GM23338 (cell line): Measurements from ENCODE around the gene MCC. TPM values are rescaled to one million over a fixed set of nuclear protein-coding genes. Genes with fewer than 3 reads are reported as not detected.

Experiments used
- ATAC-seq: fragments of 200-7000 bp; cut with Tn5 transposase; 3 replicates; pipeline ENCODE4 v1.9.1; 2020
- DNase-seq: peaks from one replicate; pipeline ENCODE4 v3.0.0-alpha.2; 2015; ENCODE audit warnings: low spot score
- H2AFZ ChIP-seq: fragments of 200-600 bp; sonication (generic); 2 replicates; pipeline ENCODE4 v1.8.0; 2016; ENCODE audit warnings: antibody characterized with exemption, mild to moderate bottlenecking, moderate library complexity
- H3F3A ChIP-seq: fragments of 200-600 bp; sonication (generic); replicated peaks from 2 replicates; pipeline ENCODE4 v1.8.0; 2017; ENCODE audit warnings: antibody characterized with exemption, mixed run types, low read depth
- H3K27ac ChIP-seq: fragments of 200-600 bp; sonication (generic); 2 replicates; pipeline ENCODE4 v1.6.1; 2016; ENCODE audit warnings: low read depth
- H3K27me3 ChIP-seq: fragments of 200-600 bp; sonication (generic); 2 replicates; pipeline ENCODE4 v1.8.0; 2016; ENCODE audit warnings: mild to moderate bottlenecking, mixed run types, moderate library complexity; ENCODE audit not compliant: insufficient read depth
- H3K36me3 ChIP-seq: fragments of 200-600 bp; sonication (generic); 2 replicates; pipeline ENCODE4 v1.8.0; 2016; ENCODE audit warnings: mild to moderate bottlenecking; ENCODE audit not compliant: insufficient read depth
- H3K4me1 ChIP-seq: fragments of 200-600 bp; sonication (generic); 2 replicates; pipeline ENCODE4 v1.8.0; 2016; ENCODE audit warnings: mild to moderate bottlenecking, moderate library complexity; ENCODE audit not compliant: insufficient read depth
- H3K4me2 ChIP-seq: fragments of 200-600 bp; sonication (generic); 2 replicates; pipeline ENCODE4 v1.7.1; 2017; ENCODE audit warnings: mixed run types
- H3K4me3 ChIP-seq: fragments of 200-600 bp; sonication (generic); 2 replicates; pipeline ENCODE4 v1.6.1; 2016; ENCODE audit warnings: mixed run types
- H3K79me2 ChIP-seq: fragments of 200-600 bp; sonication (generic); replicated peaks from 2 replicates; pipeline ENCODE4 v1.8.0; 2017; ENCODE audit warnings: mild to moderate bottlenecking; ENCODE audit not compliant: insufficient read depth
- H3K9me2 ChIP-seq: fragments of 200-600 bp; sonication (generic); 2 replicates; pipeline ENCODE4 v1.8.0; 2017; ENCODE audit not compliant: insufficient read depth
- H4K20me1 ChIP-seq: fragments of 200-600 bp; sonication (generic); replicated peaks from 2 replicates; pipeline ENCODE4 v1.8.0; 2017; ENCODE audit warnings: mild to moderate bottlenecking; ENCODE audit not compliant: insufficient read depth
- H3K27ac Mint-ChIP-seq: 2 replicates; pipeline ENCODE4 v1.8.0; 2020; ENCODE audit warnings: inconsistent platforms, mild to moderate bottlenecking, moderate library complexity, mixed read lengths
- H3K27me3 Mint-ChIP-seq: 3 replicates; pipeline ENCODE4 v1.8.0; 2022; ENCODE audit warnings: low read depth, mild to moderate bottlenecking, moderate library complexity, mixed read lengths, inconsistent platforms; ENCODE audit not compliant: insufficient read depth, poor library complexity
- H3K36me3 Mint-ChIP-seq: 3 replicates; pipeline ENCODE4 v1.8.0; 2021; ENCODE audit warnings: low read depth, mild to moderate bottlenecking, inconsistent platforms, moderate library complexity, mixed read lengths
- H3K4me1 Mint-ChIP-seq: 3 replicates; pipeline ENCODE4 v1.8.0; 2020; ENCODE audit warnings: mild to moderate bottlenecking, inconsistent platforms, mixed read lengths
- H3K4me3 Mint-ChIP-seq: 3 replicates; pipeline ENCODE4 v1.8.0; 2021; ENCODE audit warnings: moderate library complexity, mild to moderate bottlenecking, inconsistent platforms, mixed read lengths
- H3K9me3 Mint-ChIP-seq: 3 replicates; pipeline ENCODE4 v1.8.0; 2020; ENCODE audit warnings: moderate library complexity, mild to moderate bottlenecking, inconsistent platforms, mixed read lengths
- CREB1 ChIP-seq: fragments of 250-450 bp; sonication (Bioruptor Pico); IDR thresholded peaks from 2 replicates; pipeline ENCODE4 v1.5.0; 2020; ENCODE audit warnings: low read depth, mild to moderate bottlenecking, moderate library complexity
- CTCF ChIP-seq, 2 experiments: fragments of 200-600 bp in 1 of 2; sonication (generic) in 1 of 2; conservative IDR thresholded peaks; 2 replicates each; pipeline versions ENCODE4 v1.5.1 to v1.6.1; 2016 to 2017; ENCODE audit warnings: antibody characterized with exemption in 2 of 2, low read depth in 2 of 2, mild to moderate bottlenecking in 2 of 2, moderate library complexity in 1 of 2
- ETS1 ChIP-seq: IDR thresholded peaks from 2 replicates; pipeline ENCODE4 v1.6.1; 2016; ENCODE audit warnings: antibody characterized with exemption
- EZH2 ChIP-seq: fragments of 200-600 bp; sonication (generic); IDR thresholded peaks from one replicate; pipeline ENCODE4 v1.8.0; 2017; ENCODE audit warnings: antibody characterized with exemption, mild to moderate bottlenecking, low read depth; ENCODE audit not compliant: unreplicated experiment
- EZH2phosphoT487 ChIP-seq: fragments of 200-600 bp; sonication (generic); IDR thresholded peaks from one replicate; pipeline ENCODE4 v1.8.1; 2018; ENCODE audit warnings: antibody characterized with exemption; ENCODE audit not compliant: unreplicated experiment
- POLR2AphosphoS5 ChIP-seq: IDR thresholded peaks from 2 replicates; pipeline ENCODE4 v1.6.1; 2016; ENCODE audit warnings: antibody characterized with exemption, low read depth
- STAT1 ChIP-seq: IDR thresholded peaks from one replicate; pipeline ENCODE4 v1.6.1; 2016; ENCODE audit warnings: antibody characterized with exemption; ENCODE audit not compliant: unreplicated experiment
- ZNF331 ChIP-seq: fragments of 250-450 bp; sonication (Bioruptor Pico); IDR thresholded peaks from 2 replicates; pipeline ENCODE4 v1.5.0; 2020; ENCODE audit warnings: low read depth, mild to moderate bottlenecking, moderate library complexity
- ZNF462 ChIP-seq: fragments of 250-450 bp; sonication (Bioruptor Pico); IDR thresholded peaks from 2 replicates; pipeline ENCODE4 v1.5.0; 2020; ENCODE audit warnings: mild to moderate bottlenecking, moderate library complexity
- polyA plus RNA-seq: library from polyadenylated mRNA; unstranded; fragments of >200 nt; fragmentation: Nextera tagmentation; extraction: Ambion mirVana; gene quantifications from 2 replicates; pipeline ENCODE4 v1.2.1, GENCODE V29; 2016
- total RNA-seq: library from RNA; depleted of rRNA; stranded (reverse); fragments of >200 nt; shearing (Covaris generic); gene quantifications from 2 replicates; pipeline ENCODE4 v1.2.3, GENCODE V29; 2014

MCC gene
- total and polyA plus RNA-seq, 2 experiments from 2014 or later, result 3.8 to 10.1 TPM

- TF ChIP-seq ZNF331 (CRISPR knock-in tag), result no peak
- TF ChIP-seq STAT1, result no peak
- no peak for TF ChIP-seq EZH2
- TF ChIP-seq CREB1, result no peak
- H3K4me3 ChIP-seq, result no peak overlapping the region
- H3K27ac ChIP-seq, result no peak overlapping the region
- H3K36me3 ChIP-seq, result no peaks in the 10 kb centered on the region; the same call in 1 of the 2 replicates
- H3K9me3 Mint-ChIP-seq, result no peaks in the 10 kb centered on the region; the same call in 2 of the 3 replicates
- no peaks in the 10 kb centered on the region for H3F3A ChIP-seq
- peaks cover 10% of the 10 kb centered on the region; the same call in 2 of the 3 replicates for H3K4me1 Mint-ChIP-seq
- peaks cover 32% of the 10 kb centered on the region; the same call in 2 of the 3 replicates for H3K36me3 Mint-ChIP-seq
- H3K27me3 Mint-ChIP-seq, result no peaks in the 10 kb centered on the region
- peaks cover 11% of the 10 kb centered on the region for H3K4me1 ChIP-seq
- no peak overlapping the region for H2AFZ ChIP-seq
- no peak overlapping the region for H3K27ac Mint-ChIP-seq
- no peak overlapping the region for H3K4me2 ChIP-seq
- H3K9me2 ChIP-seq, result no peaks in the 10 kb centered on the region
- ATAC-seq, result no peak
- peaks cover 4% of the 10 kb centered on the region for H4K20me1 ChIP-seq
- H3K79me2 ChIP-seq, result peaks cover 16% of the 10 kb centered on the region
- no peak for DNase-seq
- H3K27me3 ChIP-seq, result no peaks in the 10 kb centered on the region
- H3K4me3 Mint-ChIP-seq, result no peak overlapping the region
Observed at GRCh38 chr5:113519412-113519811, 31.2 kb upstream of the MCC start.

GRCh38 chr5:113518884-113519283, 30.6 kb upstream of the MCC start:
- DNase-seq (no peak), ATAC-seq (no peak)
- no peaks in the 10 kb centered on the region for H3K27me3 Mint-ChIP-seq
- Histone ChIP-seq H3K36me3 (no peaks in the 10 kb centered on the region; the same call in 1 of the 2 replicates), H2AFZ (no peak overlapping the region), H4K20me1 (peaks cover 7% of the 10 kb centered on the region), H3F3A (no peaks in the 10 kb centered on the region), H3K4me1 (peaks cover 12% of the 10 kb centered on the region), H3K9me2 (no peaks in the 10 kb centered on the region), H3K79me2 (peaks cover 19% of the 10 kb centered on the region), H3K27me3 (no peaks in the 10 kb centered on the region), H3K27ac (no peak overlapping the region), H3K4me3 (no peak overlapping the region), H3K4me2 (no peak overlapping the region)
- H3K36me3 Mint-ChIP-seq, result peaks cover 32% of the 10 kb centered on the region; the same call in 2 of the 3 replicates
- peaks cover 10% of the 10 kb centered on the region; the same call in 2 of the 3 replicates for H3K4me1 Mint-ChIP-seq
- no peak overlapping the region for H3K4me3 Mint-ChIP-seq
- H3K9me3 Mint-ChIP-seq, result no peaks in the 10 kb centered on the region; the same call in 2 of the 3 replicates
- H3K27ac Mint-ChIP-seq, result no peak overlapping the region
- TF ChIP-seq CTCF (conservative IDR thresholded peaks at IDR 0.05; ENCODE audit: low read depth in 2 of 2) (no peak), EZH2phosphoT487 (no peak), POLR2AphosphoS5 (no peak), STAT1 (no peak), ETS1 (no peak), CREB1 (no peak), ZNF462 (CRISPR knock-in tag) (no peak), ZNF331 (CRISPR knock-in tag) (no peak), EZH2 (no peak)
